ENCODE measurements around the gene SERTM1.

SERTM1 gene

DNA sequence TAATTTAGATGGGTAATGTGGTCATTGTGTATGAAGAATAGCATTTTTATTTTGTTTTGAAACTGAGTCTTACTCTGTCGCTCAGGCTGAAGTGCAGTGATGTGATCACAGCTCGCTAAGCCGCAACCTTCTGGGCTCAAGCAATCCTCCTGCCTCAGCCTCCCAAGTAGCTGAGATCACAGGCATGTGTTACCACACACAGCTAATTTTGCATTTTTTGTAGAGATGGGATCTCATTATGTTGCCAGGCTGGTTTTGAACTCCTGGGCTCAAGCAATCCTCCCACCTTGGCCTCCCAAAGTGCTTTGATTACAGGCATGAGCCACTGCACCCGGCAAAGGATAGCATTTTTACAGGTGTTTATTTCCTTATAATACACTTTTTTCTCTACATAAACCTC is 36.6 kb downstream of the SERTM1 start:
- DNase-seq (ENCODE audit: low read depth in 2 of 2) = no peak

- no peak for DNase-seq (ENCODE audit: low read depth in 2 of 2)
Observed at GRCh38 chr13:36712290-36712689, 38.5 kb downstream of the SERTM1 start.

- peak; percentile 54 to 55 for DNase-seq (ENCODE audit: low read depth in 2 of 2)
Observed at GRCh38 chr13:36712770-36713169, 39.0 kb downstream of the SERTM1 start.

GRCh38 chr13:36713887-36714286 is 40.1 kb downstream of the SERTM1 start:
- peak; percentile 48 to 50 for DNase-seq (ENCODE audit: low read depth in 2 of 2)

DNA sequence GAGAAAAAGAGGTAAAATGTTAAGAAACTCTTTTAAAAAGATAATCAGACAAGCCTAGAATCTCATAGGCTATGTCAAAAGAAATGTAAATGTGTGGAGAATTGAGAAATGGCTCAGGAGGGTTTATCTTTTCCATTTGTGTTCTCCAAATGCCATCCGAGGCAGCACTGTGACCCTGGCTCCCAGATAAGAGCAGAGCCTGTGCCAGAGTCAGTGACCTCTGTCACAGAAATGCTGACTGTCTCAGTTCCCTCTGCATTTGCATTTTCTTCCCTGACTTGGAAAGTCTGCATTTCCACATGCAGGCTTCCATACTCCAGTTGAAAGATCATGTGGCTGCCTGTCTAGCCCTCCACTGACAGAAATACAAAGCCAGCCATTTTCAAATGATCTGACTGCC is 42.0 kb downstream of the SERTM1 start:
- DNase-seq (ENCODE audit: low read depth in 2 of 2) = no peak

DNA sequence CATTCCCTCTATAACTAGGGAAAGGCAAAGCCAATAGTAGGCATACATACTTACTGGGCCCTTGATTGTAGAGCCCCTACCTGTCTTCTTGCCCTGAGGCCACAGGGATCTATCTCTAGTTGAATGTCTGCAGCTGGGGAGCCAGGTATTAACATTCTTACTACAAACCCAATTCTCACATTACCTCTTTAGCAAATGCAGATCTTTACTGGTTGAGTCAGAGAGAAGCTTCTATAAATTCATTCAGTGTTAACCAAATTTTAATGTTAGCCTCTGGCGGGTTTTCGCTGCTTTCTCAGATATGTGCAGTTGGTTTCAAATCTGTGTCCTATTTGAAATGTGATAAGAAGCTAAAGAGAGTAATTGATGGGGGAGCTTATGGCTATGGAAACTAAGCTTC is 43.2 kb downstream of the SERTM1 start:
- no peak for DNase-seq (ENCODE audit: low read depth in 2 of 2)

- peak in 1 of 2 experiments; percentile 37 for DNase-seq (ENCODE audit: low read depth in 2 of 2)
Observed at GRCh38 chr13:36717966-36718545, 44.2 kb downstream of the SERTM1 start.

- DNase-seq (ENCODE audit: low read depth in 2 of 2) = no peak
Observed at GRCh38 chr13:36718686-36719085, 44.9 kb downstream of the SERTM1 start.

- no peak for DNase-seq (ENCODE audit: low read depth in 2 of 2)
Observed at GRCh38 chr13:36724141-36724540, 50.3 kb downstream of the SERTM1 start.

GRCh38 chr13:36725936-36726335 is 52.1 kb downstream of the SERTM1 start:
- DNase-seq (ENCODE audit: low read depth in 2 of 2) = no peak

DNA sequence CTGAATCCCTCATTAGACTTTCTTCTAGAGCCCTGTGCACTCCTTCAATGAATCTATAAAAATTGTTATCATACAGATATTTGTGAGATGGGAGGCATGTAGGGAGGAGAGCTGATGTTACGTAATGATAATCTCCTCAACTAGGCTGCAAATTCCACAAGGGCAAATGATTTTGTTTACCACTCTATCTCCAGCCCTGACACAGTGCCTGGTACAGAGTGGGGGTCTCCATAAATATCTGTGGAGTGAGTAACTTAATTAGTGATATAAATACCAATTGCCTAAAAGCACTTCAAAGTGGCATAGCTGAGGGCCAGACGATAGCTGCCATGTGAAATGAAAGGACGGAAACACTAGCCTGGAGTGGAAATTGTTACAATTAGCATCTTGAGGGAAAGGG is 54.2 kb downstream of the SERTM1 start:
- no peak for DNase-seq (ENCODE audit: low read depth in 2 of 2)

- peak in 1 of 2 experiments; percentile 20 for DNase-seq (ENCODE audit: low read depth in 2 of 2)
Observed at GRCh38 chr13:36736119-36736726, 62.4 kb downstream of the SERTM1 start.

GRCh38 chr13:36737524-36738083 is 63.8 kb downstream of the SERTM1 start:
- DNase-seq (ENCODE audit: low read depth in 2 of 2) = no peak

- no peak for DNase-seq (ENCODE audit: low read depth in 2 of 2)
Observed at GRCh38 chr13:36745436-36745835, 71.6 kb downstream of the SERTM1 start.

- DNase-seq (ENCODE audit: low read depth in 2 of 2) = no peak
Observed at GRCh38 chr13:36746051-36746450, 72.2 kb downstream of the SERTM1 start.

Data from fibroblast of skin of left quadriceps (primary cell).